A673 (cell line): ENCODE results near the gene SGMS1.

ENCODE experiments used
- EZH2 ChIP-seq: fragments of 200-600 bp; sonication (generic); IDR thresholded peaks from 2 replicates; pipeline ENCODE4 v1.6.1; 2017; ENCODE audit warnings: borderline replicate concordance, low read depth, mild to moderate bottlenecking, mixed read lengths, antibody characterized with exemption, low read length; ENCODE audit not compliant: poor library complexity, severe bottlenecking
- TF ChIP-seq, protein P1 (sequence below): fragments of 300-800, 200-600 bp; sonication (generic); conservative IDR thresholded peaks from 2 replicates; pipeline ENCODE4 v1.5.1; 2017; ENCODE audit warnings: low read depth, mild to moderate bottlenecking, antibody characterized with exemption, low read length, moderate library complexity, mixed read lengths

DNA sequence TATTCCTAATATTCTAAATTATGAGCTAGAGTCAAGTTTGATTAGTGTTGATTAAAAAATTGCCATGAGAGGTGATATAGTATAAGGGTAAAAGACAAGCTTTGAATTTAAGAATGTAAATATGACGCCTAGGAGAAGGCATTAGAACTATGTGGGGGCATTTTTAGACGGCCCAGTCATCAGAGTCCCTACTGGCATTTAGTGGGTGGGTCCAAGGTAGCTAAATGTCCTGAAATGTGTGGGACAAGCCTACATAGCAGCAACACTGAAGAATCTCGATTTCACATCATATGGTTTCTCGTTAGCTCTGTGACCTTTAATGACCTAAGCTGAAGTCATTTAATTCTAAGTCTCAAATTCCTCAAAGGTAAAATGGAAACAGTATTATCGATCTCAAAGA is 133.5 kb downstream of the SGMS1 start:
- no peak for TF ChIP-seq EZH2
- TF ChIP-seq, protein P1, sequence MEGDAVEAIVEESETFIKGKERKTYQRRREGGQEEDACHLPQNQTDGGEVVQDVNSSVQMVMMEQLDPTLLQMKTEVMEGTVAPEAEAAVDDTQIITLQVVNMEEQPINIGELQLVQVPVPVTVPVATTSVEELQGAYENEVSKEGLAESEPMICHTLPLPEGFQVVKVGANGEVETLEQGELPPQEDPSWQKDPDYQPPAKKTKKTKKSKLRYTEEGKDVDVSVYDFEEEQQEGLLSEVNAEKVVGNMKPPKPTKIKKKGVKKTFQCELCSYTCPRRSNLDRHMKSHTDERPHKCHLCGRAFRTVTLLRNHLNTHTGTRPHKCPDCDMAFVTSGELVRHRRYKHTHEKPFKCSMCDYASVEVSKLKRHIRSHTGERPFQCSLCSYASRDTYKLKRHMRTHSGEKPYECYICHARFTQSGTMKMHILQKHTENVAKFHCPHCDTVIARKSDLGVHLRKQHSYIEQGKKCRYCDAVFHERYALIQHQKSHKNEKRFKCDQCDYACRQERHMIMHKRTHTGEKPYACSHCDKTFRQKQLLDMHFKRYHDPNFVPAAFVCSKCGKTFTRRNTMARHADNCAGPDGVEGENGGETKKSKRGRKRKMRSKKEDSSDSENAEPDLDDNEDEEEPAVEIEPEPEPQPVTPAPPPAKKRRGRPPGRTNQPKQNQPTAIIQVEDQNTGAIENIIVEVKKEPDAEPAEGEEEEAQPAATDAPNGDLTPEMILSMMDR: no peak
